GM19372 (cell line): ENCODE measurements around the gene ANKRD34A.

Experiments
- ATAC-seq: cut with Tn5 transposase; IDR thresholded peaks from one replicate; pipeline ENCODE4 v1.9.1; 2021; ENCODE audit warnings: mild to moderate bottlenecking, low read depth, moderate library complexity; ENCODE audit not compliant: unreplicated experiment

The ANKRD34A gene

DNA sequence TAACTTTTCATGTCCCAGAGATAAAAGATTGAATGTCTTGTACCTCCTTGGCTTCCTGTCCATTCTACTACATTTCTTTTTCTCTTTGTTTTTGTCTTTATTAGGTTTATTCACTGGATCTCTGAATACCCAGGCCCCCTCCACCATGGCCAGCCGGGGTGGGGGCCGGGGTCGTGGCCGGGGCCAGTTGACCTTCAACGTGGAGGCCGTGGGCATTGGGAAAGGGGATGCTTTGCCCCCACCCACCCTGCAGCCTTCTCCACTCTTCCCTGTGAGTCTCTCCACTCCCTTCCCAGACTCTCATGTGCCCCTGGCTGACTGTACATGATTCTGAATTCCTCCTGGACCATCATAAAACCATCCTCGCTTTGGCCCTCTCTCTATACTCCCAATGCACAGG is 10.3 kb upstream of the ANKRD34A start:
- ATAC-seq = no peak

DNA sequence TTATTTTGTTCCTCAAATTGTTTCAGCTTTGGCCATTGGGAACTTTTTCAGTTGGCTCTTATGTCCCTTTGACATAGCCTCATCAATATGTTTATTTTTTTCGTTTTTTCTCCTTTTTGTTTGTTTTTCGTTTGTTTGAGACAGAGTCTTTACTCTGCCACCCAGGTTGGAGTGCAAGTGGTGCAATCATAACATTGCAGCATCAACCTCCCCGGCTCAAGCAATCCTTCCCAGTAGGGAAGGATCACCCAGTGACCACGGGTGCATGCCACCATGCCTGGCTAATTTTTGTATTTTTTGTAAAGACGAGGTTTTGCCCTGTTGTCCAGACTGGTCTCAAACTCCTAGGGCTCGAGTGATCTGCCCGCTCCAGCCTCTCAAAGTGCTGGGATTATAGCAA is 8.2 kb upstream of the ANKRD34A start:
- ATAC-seq = no peak

DNA sequence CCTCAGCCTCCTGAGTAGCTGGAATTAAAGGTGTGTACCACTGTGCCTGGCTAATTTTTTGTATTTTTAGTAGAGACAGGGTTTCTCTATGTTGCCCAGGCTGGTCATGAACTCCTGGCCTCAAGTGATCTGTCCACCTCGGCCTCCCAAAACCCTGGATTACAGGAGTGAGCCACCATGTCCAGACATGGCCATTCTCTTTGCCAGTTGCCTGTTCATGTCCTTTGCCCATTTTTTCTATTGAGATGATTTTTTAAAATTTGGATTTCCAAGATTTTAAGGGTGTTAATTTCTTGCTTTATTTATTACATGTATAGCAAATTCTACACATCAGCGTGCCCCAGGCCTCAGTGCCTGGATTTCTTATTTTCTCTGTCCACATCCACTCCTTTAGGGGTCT is 2.9 kb upstream of the ANKRD34A start:
- no peak for ATAC-seq

DNA sequence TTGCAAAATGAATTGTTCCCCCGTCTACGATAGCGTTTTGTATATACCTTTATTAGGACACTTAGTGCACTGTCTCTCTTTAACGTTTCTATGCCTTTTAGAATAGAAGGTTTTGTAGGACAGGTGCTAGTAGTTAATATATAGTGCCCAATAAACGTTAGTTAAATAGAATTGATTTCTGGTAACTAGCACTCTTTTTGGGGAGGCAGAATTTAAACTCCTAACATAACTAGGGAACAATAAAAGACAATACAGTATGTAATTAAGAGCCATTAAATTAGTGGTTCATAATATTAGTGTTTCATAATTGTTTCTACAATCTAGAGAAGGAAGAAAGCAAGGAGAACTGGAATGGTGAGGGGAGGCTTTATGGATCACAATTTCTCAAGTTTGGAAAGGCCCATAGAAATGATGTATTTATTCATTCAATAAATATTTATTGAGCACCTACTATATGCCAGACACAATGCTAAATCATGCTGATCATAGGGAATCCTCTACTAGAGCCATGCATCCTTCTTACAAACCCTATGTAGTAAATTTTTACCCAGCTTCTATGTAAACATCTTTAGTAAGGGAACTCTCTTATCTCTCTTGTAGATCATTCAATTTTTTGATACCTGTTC is 857 bp upstream of the ANKRD34A start:
- ATAC-seq = no peak

DNA sequence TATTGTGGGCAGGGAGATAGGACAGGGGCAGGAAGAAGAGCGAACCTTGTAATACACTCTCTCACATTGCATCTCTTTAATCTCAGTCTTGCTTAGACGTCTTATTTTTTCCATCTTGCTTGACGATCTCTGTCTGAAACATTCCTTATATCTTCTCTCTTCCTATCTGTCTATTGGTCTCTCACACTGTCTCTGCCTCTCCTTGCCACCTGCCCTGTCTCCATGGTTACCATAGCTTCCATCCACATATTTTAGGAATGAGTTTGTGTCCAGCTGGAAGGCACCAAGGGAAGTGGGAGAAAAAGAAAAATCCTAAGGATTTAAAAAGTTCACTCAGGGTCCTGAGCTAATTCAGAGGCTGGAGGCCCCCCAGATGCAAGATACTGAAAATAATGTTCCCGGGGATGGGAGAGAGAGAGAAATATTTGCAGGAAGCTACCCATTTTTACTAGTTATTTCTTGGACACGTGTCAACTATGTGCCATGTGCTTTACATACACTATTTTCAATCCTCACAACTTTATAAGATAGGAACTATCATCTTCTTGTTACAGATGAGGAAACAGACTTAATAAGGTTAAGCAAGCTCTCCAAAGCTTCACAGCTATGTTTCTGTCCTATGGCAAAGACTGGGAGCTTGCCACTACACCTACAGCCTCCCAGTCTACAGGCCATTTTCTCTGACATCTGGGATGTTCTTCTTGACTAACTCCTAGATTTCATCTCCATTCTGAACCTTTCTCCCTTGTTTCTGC is 933 bp downstream of the ANKRD34A start:
- no peak for ATAC-seq

DNA sequence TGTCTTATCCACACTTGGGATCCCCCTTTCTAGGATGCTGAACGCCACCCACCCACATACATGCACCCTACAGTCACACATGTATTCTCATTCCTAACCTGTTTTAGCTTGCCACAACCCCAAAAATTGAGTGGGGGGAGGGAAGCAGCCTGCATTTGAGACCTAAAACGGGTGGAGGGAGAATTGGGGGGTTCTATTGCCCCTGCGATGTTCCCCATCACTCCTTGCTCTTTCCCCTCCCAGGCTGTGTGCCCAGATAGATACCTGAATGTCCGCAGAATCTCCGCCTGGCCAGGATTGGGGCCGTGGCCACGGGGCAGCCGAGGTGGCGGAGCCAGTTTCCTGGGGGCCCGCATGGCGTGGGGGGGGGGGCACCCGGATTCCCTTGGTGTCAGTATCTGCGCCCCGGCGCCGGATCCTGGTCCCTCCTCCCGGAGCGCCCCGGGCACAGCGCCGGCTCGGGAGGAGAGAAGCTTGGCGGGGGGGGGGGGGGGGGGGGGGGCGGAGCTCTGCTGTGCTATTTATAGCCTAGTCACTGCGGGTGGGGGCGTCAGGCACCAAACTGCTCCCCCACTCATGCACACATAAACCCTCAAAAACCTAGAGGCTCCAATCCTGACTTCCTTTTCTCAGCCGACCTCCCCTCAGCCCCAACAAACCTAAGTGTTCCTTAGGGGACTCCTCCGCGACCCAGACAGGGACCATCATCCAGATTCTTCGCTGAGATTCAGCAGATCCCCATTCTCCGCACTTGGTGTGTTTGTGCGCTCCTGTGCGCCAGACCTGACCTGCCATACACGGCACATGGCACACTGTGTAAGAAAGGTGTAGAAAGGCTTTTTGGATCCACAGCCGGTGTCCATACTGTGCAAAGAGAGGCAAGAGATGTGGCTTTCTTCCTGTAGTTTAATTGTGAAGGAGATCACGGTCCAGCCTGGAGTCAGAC is 1.9 kb downstream of the ANKRD34A start:
- no peak for ATAC-seq

DNA sequence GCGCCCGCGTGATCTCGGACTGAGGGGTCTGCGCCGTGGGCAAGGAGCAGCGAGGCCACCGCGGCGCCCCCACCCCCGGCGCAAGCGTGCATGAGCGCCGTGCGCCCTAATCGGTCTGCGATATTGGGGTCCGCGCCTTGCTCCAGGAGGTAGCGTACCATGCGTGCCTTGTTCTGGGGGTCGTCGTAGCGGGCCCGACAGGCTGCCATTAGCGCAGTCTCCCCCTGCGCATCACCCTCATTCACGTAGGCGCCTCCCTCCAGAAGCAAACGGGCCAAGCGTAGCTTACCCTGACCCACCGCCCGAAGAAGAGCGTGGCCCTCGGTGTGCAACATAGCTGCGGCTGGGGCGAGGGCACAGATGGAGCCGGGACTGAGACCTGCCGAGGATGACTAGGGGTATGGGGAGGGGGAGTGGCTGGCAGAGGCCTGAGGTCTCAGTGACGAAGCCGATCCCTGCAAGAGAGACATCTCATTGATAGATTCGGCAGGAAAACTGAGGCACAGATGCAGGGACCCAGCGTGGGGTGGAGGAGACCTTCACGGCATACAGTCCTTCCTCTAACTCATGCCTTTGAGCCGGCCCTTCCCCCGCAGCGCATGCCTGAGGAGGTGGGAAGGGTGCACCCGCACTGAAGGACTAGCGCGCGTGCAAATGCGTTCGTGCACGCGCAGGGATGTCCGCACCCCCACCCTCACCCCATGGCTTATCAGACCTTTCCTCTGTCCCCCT is 2.8 kb downstream of the ANKRD34A start:
- no peak for ATAC-seq

DNA sequence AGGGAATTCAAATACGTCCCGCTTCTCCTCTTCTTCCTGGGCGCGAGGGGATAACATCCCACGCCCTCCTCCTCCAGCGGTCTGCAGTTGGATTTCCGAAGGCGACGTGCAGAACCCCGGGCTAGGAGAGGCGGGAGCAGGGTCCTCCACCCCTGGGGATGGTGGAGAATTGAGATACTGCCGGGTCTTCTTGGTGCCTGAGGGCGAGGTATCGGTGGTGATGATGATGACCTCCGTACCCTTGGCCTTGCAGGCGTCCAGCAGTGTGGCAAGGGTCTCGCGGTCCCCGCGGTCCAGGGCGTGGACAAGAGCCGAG is 3.3 kb downstream of the ANKRD34A start:
- no peak for ATAC-seq

DNA sequence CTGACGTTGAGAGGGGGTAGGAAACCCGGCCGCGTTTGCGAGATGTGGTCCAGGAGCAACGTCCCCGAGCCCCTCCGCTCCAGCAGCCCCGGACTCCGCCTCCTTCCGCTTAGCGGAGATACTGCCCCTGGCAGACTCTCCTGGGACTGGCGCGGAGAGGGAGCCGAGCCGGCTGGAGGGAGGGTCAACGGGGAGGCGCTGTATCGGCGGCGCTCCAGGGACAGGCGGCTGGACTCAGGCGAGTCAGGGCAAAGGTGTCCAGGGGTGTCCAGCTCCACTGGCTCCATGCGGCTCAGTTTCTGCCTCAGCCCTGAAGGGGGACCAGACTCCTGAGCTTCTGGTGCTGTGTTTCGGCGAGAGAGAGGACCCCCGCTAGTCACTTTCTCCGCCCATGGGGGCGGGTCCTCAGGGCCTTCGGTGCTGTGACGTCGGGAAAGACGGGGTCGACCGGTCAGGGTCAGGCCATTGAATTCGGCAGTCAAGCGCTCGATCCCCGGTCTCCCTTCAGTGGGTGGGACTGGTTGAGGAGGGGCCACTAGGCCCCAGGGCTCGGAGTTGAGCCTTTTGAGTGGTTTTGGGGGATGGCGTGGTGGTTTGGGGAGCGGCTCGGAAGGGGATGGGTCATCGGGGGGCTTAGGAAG is 3.8 kb downstream of the ANKRD34A start:
- no peak for ATAC-seq

DNA sequence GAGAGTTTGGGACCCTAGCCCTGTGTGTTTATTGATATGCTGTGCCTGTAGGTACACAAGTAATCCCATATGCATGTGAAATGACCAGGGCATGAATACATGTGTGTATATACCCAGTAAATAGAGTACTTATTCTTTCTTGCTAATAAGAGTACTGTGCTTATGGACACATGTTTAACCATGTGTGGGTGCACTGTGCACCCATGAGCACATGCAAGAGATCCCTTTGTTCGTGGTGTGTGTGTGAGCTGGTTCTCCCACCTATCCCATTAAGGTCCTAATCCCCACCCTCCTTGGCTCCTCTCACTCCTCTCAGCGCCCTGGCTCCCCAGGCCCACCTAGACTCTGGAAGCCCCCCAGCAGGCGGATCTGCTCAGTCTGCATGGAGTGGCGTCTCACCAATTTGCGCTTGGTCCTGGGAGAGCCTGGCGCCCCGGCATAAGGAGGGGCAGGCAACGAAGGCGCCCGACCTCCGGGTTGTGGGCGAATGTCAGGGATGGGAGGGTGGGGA is 4.4 kb downstream of the ANKRD34A start:
- no peak for ATAC-seq

DNA sequence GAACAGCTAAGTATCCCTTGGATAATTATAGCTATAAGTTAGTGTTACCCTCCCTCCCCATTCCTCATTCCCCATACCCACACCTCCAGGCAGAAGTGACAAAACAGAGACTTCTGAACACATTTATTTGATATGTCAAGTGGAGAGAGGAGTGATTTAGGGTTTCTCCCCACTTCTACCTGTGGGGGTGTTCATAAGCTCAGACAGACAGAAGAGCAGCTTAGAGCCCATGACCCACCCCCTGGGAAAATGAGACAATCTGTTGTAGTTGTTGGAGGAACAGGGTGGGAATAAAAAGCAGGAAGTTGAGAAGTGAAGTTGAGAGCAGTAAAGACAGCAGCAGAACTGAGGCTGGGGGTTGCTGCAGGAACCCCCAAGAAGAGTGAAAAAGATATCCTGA is 5.0 kb downstream of the ANKRD34A start:
- no peak for ATAC-seq

DNA sequence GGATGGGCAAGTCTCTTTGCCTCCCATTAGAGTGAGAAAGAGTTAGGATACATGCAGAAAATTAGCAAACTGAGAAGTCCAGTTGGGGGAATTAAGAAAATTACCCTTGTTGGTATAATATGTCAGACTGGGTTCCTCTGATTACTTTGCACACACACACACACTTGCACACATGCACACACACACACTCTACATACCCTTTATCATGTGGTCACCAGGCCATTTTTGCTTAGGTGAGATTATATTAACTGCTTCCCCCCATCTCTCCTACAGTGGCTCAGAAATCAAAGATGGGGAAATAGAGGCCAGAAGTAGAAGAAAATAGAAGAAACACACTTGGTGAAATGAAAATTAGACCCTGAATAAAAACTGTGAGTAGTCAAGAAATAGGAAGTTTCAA is 5.6 kb downstream of the ANKRD34A start:
- ATAC-seq = no peak

DNA sequence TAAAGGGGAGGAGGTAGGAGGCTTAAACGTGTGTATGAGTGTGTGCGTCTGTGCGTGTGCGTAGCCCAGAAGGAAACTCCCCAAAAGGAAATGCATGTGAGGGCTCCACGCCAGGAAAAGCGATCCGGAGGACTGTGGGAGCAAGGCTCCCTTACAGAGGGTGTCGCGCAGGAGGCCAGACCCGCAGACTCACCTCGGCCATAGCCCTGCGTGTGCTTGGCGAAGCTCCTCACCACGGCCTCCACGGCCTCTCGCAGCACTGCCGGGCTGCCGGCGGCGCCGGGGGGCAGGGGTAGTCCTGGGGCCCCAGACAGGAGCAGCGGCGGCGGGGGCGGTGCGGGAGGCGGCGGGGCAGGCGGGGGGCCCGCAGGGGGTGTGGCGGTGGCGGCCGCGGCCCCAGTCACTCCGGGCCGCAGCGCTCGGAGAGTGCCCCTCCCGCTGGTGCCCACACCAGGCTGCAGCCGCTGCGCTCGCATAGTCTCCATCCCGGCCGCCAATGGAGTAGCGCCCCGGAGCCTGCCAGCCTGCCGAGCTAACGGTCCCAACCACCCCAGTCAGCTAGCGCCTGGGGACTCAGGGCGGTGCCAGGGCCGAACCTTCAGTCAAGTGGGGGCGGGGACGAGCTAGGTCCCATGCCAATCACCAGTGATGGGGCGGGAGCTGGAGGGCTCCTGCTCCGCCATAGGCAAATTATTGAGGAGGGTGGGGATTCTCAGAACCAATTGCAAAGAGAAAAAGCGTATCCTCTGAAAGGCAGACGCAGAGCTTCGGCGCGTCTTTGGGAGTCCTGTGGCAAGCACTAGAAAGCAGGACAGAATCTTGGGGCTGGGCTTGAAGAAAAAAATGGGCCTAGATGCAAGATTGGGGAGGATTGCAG is 6.7 kb downstream of the ANKRD34A start, which contains the start of gene LIX1L:
TSS of gene LIX1L (minus strand) at position 575 of the 877 bp plus-strand sequence. CDS start at position 485, 90 bp downstream.
- peak; percentile 80 for ATAC-seq

DNA sequence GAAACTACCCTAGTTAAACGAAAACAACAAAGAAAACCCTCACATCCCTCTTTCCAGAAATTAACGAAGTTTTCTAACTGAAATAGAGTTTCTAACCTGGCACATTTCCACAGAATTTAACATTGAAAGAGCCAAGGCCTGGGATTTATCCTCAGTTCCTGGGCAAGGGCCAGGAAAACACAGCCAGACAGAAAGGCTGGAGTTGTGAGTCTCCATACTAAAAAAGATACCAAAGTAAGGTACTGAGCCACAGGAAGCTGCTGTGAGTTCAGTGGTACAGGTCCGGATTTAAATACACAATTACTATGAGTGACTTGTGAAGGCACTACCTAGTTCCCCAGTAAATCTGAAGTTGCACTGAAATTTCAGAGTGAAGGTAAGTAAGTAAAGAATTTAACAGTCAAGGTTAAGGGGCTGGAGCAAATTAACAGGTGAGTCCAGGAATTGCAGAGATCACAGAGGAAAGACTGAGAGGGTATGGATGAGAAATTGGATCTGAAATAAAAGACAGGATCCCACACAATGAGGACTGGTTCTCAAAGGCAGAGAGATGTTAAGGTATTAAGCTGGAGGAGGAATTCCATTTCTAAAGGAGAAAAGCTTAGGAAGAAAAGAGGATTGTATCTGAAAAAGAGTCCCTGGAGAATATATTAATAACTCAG is 7.5 kb downstream of the ANKRD34A start:
- ATAC-seq = no peak

DNA sequence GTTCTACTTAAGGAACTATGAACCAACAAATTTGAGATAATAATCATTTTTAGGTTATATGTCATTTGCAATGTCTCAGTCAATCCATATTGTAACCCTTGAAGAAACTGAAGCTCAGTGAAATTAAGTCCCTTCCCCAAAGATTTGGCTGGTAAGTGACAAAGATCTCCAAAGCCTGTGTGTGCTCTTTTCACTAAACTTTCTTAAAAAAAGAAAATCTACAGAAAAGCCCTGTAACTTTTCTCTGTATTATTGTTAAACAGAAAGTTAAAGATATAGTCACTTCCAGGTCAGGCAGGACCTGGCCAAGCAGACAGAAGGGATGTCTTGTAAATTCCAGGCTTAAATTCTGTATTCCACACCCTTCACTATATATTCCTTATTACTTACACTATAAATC is 8.0 kb downstream of the ANKRD34A start:
- ATAC-seq = no peak

DNA sequence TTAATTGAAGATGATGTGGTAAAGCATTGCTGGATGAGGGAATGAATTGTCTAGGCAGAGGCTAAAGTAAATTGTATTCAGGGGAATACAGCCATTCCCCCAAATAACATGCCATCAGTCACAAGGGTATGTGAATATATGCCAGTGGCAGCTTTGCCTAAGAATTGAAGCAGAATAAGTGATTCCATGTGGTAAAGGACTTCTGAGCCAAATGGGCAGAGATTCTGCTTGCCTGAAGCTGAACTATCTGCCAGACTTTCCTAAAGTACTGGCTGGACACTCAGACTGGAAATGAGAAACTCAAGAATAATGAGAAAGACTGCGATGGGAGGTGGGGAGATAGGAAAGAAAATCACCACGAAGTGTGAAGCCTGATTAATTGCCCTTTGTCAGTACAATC is 8.9 kb downstream of the ANKRD34A start:
- no peak for ATAC-seq

DNA sequence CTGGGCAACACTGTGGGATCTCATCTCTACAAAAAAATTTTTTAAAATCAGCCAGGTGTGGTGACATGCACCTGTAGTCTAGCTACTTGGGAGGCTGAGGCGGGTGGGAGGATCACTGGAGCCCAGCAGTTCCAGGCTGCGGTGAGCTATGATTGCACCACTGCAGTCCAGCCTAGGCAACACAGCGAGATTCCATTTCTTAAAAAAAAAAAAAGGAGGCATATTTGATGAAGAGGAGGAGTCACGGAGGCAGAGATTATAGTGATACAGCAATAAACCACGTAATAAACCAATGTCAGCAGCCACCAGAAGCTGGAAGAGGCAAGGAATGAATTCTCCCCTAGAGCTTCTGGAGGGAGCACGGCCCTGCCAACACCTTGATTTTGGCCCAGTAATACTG is 10.5 kb downstream of the ANKRD34A start:
- no peak for ATAC-seq

DNA sequence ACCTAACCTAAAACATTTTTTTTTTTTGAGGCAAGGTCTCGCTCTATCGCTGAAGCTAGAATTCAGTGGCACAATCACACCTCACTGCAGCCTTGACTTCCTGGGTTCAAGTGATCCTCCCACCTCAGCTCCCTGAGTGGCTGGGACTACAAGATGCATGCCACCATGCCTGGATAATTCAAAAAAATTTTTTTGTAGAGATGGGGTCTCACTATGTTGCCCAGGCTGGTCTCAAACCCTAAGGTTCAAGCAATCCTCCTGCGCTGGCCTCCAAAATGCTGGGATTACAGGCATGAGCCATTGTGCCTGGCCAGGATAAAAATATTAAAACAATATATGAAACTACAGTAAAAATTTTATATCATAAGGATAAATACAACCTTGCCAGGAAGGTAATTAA is 11.5 kb downstream of the ANKRD34A start:
- ATAC-seq = no peak

DNA sequence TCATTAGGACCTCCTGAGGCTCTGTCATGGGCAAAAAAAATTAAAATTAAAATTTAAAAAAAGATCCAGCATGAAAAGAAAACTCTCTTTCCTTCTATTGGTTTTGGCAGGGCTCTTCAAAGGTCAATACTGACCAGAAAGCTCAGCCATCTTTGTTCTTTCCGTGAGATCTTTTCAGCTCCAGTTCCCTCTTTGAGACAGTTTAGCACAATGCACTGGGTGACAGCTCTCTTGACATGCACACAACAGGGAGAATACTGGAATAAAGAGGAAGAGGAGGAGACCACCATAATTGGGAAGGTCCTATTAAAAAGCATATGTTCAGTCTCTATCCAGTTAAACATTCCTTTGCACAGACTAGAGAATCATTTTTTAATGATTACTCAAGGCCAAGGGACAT is 12.8 kb downstream of the ANKRD34A start:
- ATAC-seq = no peak
